Liver (tissue), 9 donors: Measurements from ENCODE around the gene DPP9. TPM values are rescaled to one million over a fixed set of nuclear protein-coding genes. Genes with fewer than 3 reads are reported as not detected.

ENCODE experiments used
- DNase-seq: peaks from one replicate; pipeline ENCODE4 v3.0.0-alpha.2; 2017; ENCODE audit warnings: low spot score
- H3K27ac ChIP-seq, 2 donors: one replicate each; pipeline ENCODE4 v1.7.0; 2013; ENCODE audit warnings: inconsistent platforms in 2 of 2, low read length in 2 of 2, control low read depth in 1 of 2, low read depth in 1 of 2, mild to moderate bottlenecking in 1 of 2
- H3K27me3 ChIP-seq, 4 donors: one replicate each; pipeline versions ENCODE4 v1.6.1 to v1.7.0; 2013; ENCODE audit warnings: low read length in 3 of 4, inconsistent platforms in 1 of 4, mild to moderate bottlenecking in 1 of 4, moderate library complexity in 1 of 4; ENCODE audit not compliant: control insufficient read depth in 4 of 4, insufficient read depth in 4 of 4
- H3K36me3 ChIP-seq, 4 donors: one replicate each; pipeline versions ENCODE4 v1.6.1 to v1.7.0; 2013; ENCODE audit warnings: low read length in 3 of 4, mild to moderate bottlenecking in 3 of 4, low read depth in 1 of 4, moderate library complexity in 1 of 4; ENCODE audit not compliant: control insufficient read depth in 4 of 4, insufficient read depth in 3 of 4
- H3K4me1 ChIP-seq, 4 donors: one replicate each; pipeline versions ENCODE4 v1.6.1 to v1.7.0; 2013; ENCODE audit warnings: low read length in 3 of 4, mild to moderate bottlenecking in 3 of 4, moderate library complexity in 1 of 4; ENCODE audit not compliant: control insufficient read depth in 4 of 4, insufficient read depth in 4 of 4
- H3K4me3 ChIP-seq, 3 donors: one replicate each; pipeline versions ENCODE4 v1.6.1 to v1.7.0; 2013; ENCODE audit warnings: low read length in 3 of 3, control low read depth in 1 of 3, low read depth in 1 of 3, mild to moderate bottlenecking in 1 of 3
- H3K9ac ChIP-seq, 2 donors: one replicate each; pipeline ENCODE4 v1.7.0; 2013; ENCODE audit warnings: low read length in 2 of 2, mild to moderate bottlenecking in 2 of 2, moderate library complexity in 2 of 2, control low read depth in 1 of 2, low read depth in 1 of 2
- H3K9me3 ChIP-seq, 4 donors: one replicate each; pipeline versions ENCODE4 v1.6.1 to v1.7.0; 2013; ENCODE audit warnings: low read length in 3 of 4; ENCODE audit not compliant: control insufficient read depth in 4 of 4
- ATF3 ChIP-seq: IDR thresholded peaks from 2 replicates; pipeline ENCODE4 v1.6.1; 2016; ENCODE audit warnings: antibody characterized with exemption
- CTCF ChIP-seq: fragments of 150-350 bp; IDR thresholded peaks from 2 replicates; pipeline ENCODE4 v1.5.1; 2017; ENCODE audit warnings: improper control_type of control experiment, low read depth, low read length; ENCODE audit not compliant: missing input control
- EGR1 ChIP-seq, 2 donors: IDR thresholded peaks; 2 replicates each; pipeline ENCODE4 v1.6.1; 2016 to 2018; ENCODE audit warnings: antibody characterized with exemption in 2 of 2, low read depth in 2 of 2
- FOXA1 ChIP-seq: IDR thresholded peaks from 2 replicates; pipeline ENCODE4 v1.6.1; 2016; ENCODE audit warnings: antibody characterized with exemption
- FOXA2 ChIP-seq: IDR thresholded peaks from 2 replicates; pipeline ENCODE4 v1.6.1; 2016; ENCODE audit warnings: antibody characterized with exemption
- GABPA ChIP-seq, 2 donors: IDR thresholded peaks in 1 of 2; conservative IDR thresholded peaks in 1 of 2; 2 replicates each; pipeline ENCODE4 v1.6.1; 2016; ENCODE audit warnings: antibody characterized with exemption in 2 of 2, mild to moderate bottlenecking in 1 of 2, moderate library complexity in 1 of 2
- HNF4A ChIP-seq, 2 donors: conservative IDR thresholded peaks; 2 replicates each; pipeline ENCODE4 v1.6.1; 2016; ENCODE audit warnings: antibody characterized with exemption in 2 of 2, mild to moderate bottlenecking in 2 of 2
- HNF4G ChIP-seq: IDR thresholded peaks from 2 replicates; pipeline ENCODE4 v1.6.1; 2016; ENCODE audit warnings: antibody characterized with exemption
- JUND ChIP-seq, 2 donors: IDR thresholded peaks; 2 replicates each; pipeline ENCODE4 v1.6.1; 2016; ENCODE audit warnings: antibody characterized with exemption in 2 of 2
- MAX ChIP-seq: IDR thresholded peaks from 2 replicates; pipeline ENCODE4 v1.6.1; 2016; ENCODE audit warnings: antibody characterized with exemption
- NR2F2 ChIP-seq: IDR thresholded peaks from 2 replicates; pipeline ENCODE4 v1.6.1; 2016; ENCODE audit warnings: antibody characterized with exemption
- RAD21 ChIP-seq, 2 donors: IDR thresholded peaks; 2 replicates each; pipeline ENCODE4 v1.6.1; 2016; ENCODE audit warnings: antibody characterized with exemption in 2 of 2, mild to moderate bottlenecking in 2 of 2
- REST ChIP-seq: IDR thresholded peaks from 2 replicates; pipeline ENCODE4 v1.6.1; 2016; ENCODE audit warnings: antibody characterized with exemption, mild to moderate bottlenecking
- RXRA ChIP-seq, 2 donors: IDR thresholded peaks; 2 replicates each; pipeline ENCODE4 v1.6.1; 2017 to 2018; ENCODE audit warnings: antibody characterized with exemption in 2 of 2, mild to moderate bottlenecking in 1 of 2
- SP1 ChIP-seq: IDR thresholded peaks from 2 replicates; pipeline ENCODE4 v1.6.1; 2018; ENCODE audit warnings: antibody characterized with exemption, mild to moderate bottlenecking
- TAF1 ChIP-seq: conservative IDR thresholded peaks from 2 replicates; pipeline ENCODE4 v1.6.1; 2016; ENCODE audit warnings: antibody characterized with exemption, mild to moderate bottlenecking
- YY1 ChIP-seq: IDR thresholded peaks from 2 replicates; pipeline ENCODE4 v1.6.1; 2016; ENCODE audit warnings: antibody characterized with exemption, mild to moderate bottlenecking
- ZBTB33 ChIP-seq: IDR thresholded peaks from 2 replicates; pipeline ENCODE4 v1.6.1; 2016; ENCODE audit warnings: antibody characterized with exemption
- WGBS: extraction: QIAGEN DNeasy Blood & Tissue Kit; methylation state at CpG from one replicate; pipeline ENCODE4 v1.1.7; 2013; 5-methylcytosine and 5-hydroxymethylcytosine counted together
- polyA plus RNA-seq, 2 donors: library from polyadenylated mRNA; stranded (reverse) in 1 of 2; unstranded in 1 of 2; fragments of 200-250 nt in 1 of 2; fragments of >200 nt in 1 of 2; fragmentation: Nextera tagmentation in 1 of 2; extraction: Ambion mirVana in 1 of 2; gene quantifications; one replicate each; pipeline versions ENCODE4 v1.2.1 to v1.2.3, GENCODE V29; 2013 to 2015
- total RNA-seq, 2 donors: library from RNA; depleted of rRNA; stranded (reverse); fragments of >200 nt; gene quantifications; one replicate each; pipeline ENCODE4 v1.2.3, GENCODE V29; 2014
- donor health status: healthy.
- donor health status: healthy.
- donor health status: healthy.
- donor health status: healthy.
- donor health status: healthy.

The DPP9 gene
- total and polyA plus RNA-seq, 4 donors = 20.5 to 74.5 (median 40.3) TPM

GRCh38 chr19:4662020-4662695, 61.5 kb downstream of the DPP9 start:
- peaks cover 18 to 51% (median 34%) of the 10 kb centered on the region in 4 donors for H3K36me3 ChIP-seq
- no peak overlapping the region for H3K4me3 ChIP-seq
- H3K4me1 ChIP-seq = peaks cover 0 to 12% (median 4%) of the 10 kb centered on the region in 4 donors
- H3K9me3 ChIP-seq = no peaks in the 10 kb centered on the region
- WGBS = 79% methylated on average over 20 of the region's 20 CpGs
- H3K27ac ChIP-seq = no peak overlapping the region
- no peak for DNase-seq
- no peak overlapping the region for H3K9ac ChIP-seq
- H3K27me3 ChIP-seq = no peaks in the 10 kb centered on the region
- no peak for TF ChIP-seq RXRA (IDR thresholded peaks at IDR 0.05)
- no peak for TF ChIP-seq TAF1

- TF ChIP-seq SP1 = no peak
- no peak for TF ChIP-seq FOXA1
- TF ChIP-seq FOXA2 = no peak
- no peak for TF ChIP-seq GABPA (IDR thresholded peaks at IDR 0.05 in 1 of 2, conservative IDR thresholded peaks at IDR 0.05 in 1 of 2)
- no peak for TF ChIP-seq RAD21 (IDR thresholded peaks at IDR 0.05)
- no peak for TF ChIP-seq TAF1
- no peak for TF ChIP-seq CTCF
- no peak for TF ChIP-seq ZBTB33
- no peak for TF ChIP-seq JUND (IDR thresholded peaks at IDR 0.05)
- no peak for TF ChIP-seq HNF4A (conservative IDR thresholded peaks at IDR 0.05)
- TF ChIP-seq REST = no peak
- TF ChIP-seq MAX = no peak
- no peak for TF ChIP-seq NR2F2
- no peak for TF ChIP-seq YY1
- no peak for TF ChIP-seq EGR1 (IDR thresholded peaks at IDR 0.05; ENCODE audit: low read depth in 2 of 2)
- no peak for TF ChIP-seq RXRA (IDR thresholded peaks at IDR 0.05)
- no peak for TF ChIP-seq ATF3
- TF ChIP-seq HNF4G = no peak
- no peak for DNase-seq
- Histone ChIP-seq H3K27me3 (no peaks in the 10 kb centered on the region), H3K9me3 (no peaks in the 10 kb centered on the region), H3K36me3 (peaks cover 19 to 48% (median 30%) of the 10 kb centered on the region in 4 donors), H3K27ac (peak overlapping the region in 1 of 2 donors; percentile 11), H3K4me3 (no peak overlapping the region), H3K9ac (no peak overlapping the region), H3K4me1 (peaks cover 0 to 13% (median 4%) of the 10 kb centered on the region in 4 donors)
- 73% methylated on average over 4 of the region's 4 CpGs for WGBS
Measured at GRCh38 chr19:4660993-4661392, 62.6 kb downstream of the DPP9 start.
